Central memory CD8-positive, alpha-beta T cell (primary cell): Measurements from ENCODE around the gene LSP1.

Source experiments
- ATAC-seq: fragments of 150-1000 bp; cut with Tn5 transposase; replicated peaks from 2 replicates; pipeline ENCODE4 v1.10.0; 2022; ENCODE audit warnings: mild to moderate bottlenecking, moderate FRiP score, moderate number of reproducible peaks; ENCODE audit not compliant: poor library complexity, severe bottlenecking; ENCODE audit errors: extremely low read depth
- DNase-seq, 2 donors: peaks; one replicate each; pipeline ENCODE4 v3.0.0; 2021; ENCODE audit warnings: low spot score in 2 of 2
- H3K27ac Mint-ChIP-seq: one replicate; pipeline ENCODE4 v1.8.0; 2022; ENCODE audit warnings: low read depth, mild to moderate bottlenecking, moderate library complexity, mixed read lengths
- H3K27me3 Mint-ChIP-seq: one replicate; pipeline ENCODE4 v1.8.0; 2022; ENCODE audit warnings: mixed read lengths
- H3K36me3 Mint-ChIP-seq: one replicate; pipeline ENCODE4 v1.8.0; 2022; ENCODE audit warnings: mild to moderate bottlenecking, moderate library complexity, mixed read lengths; ENCODE audit not compliant: insufficient read depth
- H3K4me1 Mint-ChIP-seq: one replicate; pipeline ENCODE4 v1.8.0; 2022; ENCODE audit warnings: mixed read lengths
- H3K4me3 Mint-ChIP-seq: one replicate; pipeline ENCODE4 v1.8.0; 2022; ENCODE audit warnings: mild to moderate bottlenecking, moderate library complexity, mixed read lengths
- H3K9me3 Mint-ChIP-seq: one replicate; pipeline ENCODE4 v1.8.0; 2022; ENCODE audit warnings: mixed read lengths

The LSP1 gene

DNA sequence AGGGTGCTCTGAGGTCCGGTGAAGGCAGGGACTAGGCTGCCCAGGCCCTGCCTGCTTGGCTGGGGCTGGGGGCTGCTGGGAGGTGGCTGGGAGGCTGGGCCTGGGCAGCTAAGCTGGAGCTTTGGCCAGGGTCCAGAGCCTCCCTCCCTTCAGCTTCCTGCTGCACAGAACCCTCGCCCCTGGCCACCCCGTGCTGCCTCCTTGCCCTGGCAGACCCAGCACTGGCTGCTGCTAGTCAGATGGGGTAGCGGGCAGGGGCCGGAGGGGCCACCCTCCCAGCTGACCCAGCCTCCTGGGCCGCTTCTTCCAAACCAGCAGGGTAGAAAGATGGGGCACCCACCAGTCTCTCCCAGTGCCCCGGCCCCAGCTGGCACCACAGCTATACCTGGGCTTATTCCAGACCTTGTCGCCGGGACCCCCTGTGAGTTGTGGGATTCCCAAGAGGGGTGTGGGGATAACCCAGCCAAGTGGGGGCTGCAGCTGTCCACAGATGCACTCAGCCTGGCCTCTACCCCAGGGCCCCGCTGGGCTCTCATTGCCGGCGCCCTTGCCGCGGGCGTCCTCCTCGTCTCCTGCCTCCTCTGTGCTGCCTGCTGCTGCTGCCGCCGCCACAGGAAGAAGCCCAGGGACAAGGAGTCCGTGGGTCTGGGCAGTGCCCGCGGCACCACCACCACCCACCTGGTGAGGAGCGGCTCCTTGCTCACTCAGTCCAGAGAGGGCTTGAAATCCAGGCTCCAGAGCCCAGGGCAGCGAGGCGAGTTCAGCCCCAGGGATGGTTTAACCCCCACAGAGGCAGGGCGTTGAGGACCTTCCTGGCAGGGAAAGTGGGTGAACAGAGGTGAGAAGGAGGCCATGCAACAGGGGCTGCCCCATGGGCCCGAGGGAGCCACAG, 17.9 kb upstream of the LSP1 start, which contains the start of gene SYT8:
SYT8 (plus strand) TSS at position 212 of the 892 bp plus-strand sequence; CDS start at position 328, 116 bp downstream.
- Mint-ChIP-seq H3K27ac (no peak within 1 kb of the TSS), H3K27me3 (peaks cover 18% of the 10 kb centered on the region), H3K36me3 (peaks cover 2% of the 10 kb centered on the region), H3K9me3 (no peaks in the 10 kb centered on the region), H3K4me1 (peaks cover 12% of the 10 kb centered on the region), H3K4me3 (no peak within 1 kb of the TSS)
- ATAC-seq (no peak), DNase-seq (no peak)

GRCh38 chr11:1835671-1836010, 17.2 kb upstream of the LSP1 start:
- Mint-ChIP-seq H3K4me3 (no peak overlapping the region), H3K9me3 (no peaks in the 10 kb centered on the region), H3K4me1 (peaks cover 14% of the 10 kb centered on the region), H3K27me3 (peaks cover 18% of the 10 kb centered on the region), H3K27ac (no peak overlapping the region), H3K36me3 (peaks cover 2% of the 10 kb centered on the region)
- ATAC-seq (no peak), DNase-seq (no peak)

- Mint-ChIP-seq H3K36me3 (peaks cover 2% of the 10 kb centered on the region), H3K4me3 (no peak overlapping the region), H3K4me1 (peaks cover 14% of the 10 kb centered on the region), H3K27me3 (peaks cover 18% of the 10 kb centered on the region), H3K27ac (no peak overlapping the region), H3K9me3 (no peaks in the 10 kb centered on the region)
- no peak for ATAC-seq
- no peak for DNase-seq
Measured at GRCh38 chr11:1836011-1836945, 16.6 kb upstream of the LSP1 start.

GRCh38 chr11:1837171-1838076, 15.5 kb upstream of the LSP1 start:
- peaks cover 2% of the 10 kb centered on the region for H3K36me3 Mint-ChIP-seq
- DNase-seq: peak; percentile 78 to 79
- no peak overlapping the region for H3K4me3 Mint-ChIP-seq
- H3K9me3 Mint-ChIP-seq: no peaks in the 10 kb centered on the region
- no peak overlapping the region for H3K27ac Mint-ChIP-seq
- H3K27me3 Mint-ChIP-seq: peaks cover 9% of the 10 kb centered on the region
- H3K4me1 Mint-ChIP-seq: peaks cover 9% of the 10 kb centered on the region
- ATAC-seq: peak; percentile 87

DNA sequence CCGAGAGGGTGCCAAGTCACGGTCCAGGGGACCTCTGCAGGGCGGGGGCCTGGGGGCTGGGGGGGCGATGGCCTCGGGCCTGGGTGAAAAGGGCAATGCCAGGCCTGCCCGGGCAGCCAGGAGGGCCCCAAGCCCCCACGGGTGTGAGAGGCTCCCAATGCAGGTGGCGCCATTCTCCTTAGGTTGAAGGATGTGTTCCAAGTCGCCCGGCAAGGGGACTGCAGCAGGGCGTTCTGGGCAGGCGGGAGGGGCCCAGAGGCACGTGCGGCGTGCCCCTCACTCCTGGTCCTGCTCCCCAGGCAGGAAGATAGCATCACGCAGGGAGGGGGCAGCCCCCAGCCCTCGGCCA, 14.8 kb upstream of the LSP1 start:
- ATAC-seq (peak; percentile 9), DNase-seq (no peak)
- peaks cover 8% of the 10 kb centered on the region for H3K27me3 Mint-ChIP-seq
- H3K27ac Mint-ChIP-seq: no peak overlapping the region
- no peaks in the 10 kb centered on the region for H3K9me3 Mint-ChIP-seq
- H3K4me1 Mint-ChIP-seq: peaks cover 12% of the 10 kb centered on the region
- H3K36me3 Mint-ChIP-seq: peaks cover 2% of the 10 kb centered on the region
- no peak overlapping the region for H3K4me3 Mint-ChIP-seq

DNA sequence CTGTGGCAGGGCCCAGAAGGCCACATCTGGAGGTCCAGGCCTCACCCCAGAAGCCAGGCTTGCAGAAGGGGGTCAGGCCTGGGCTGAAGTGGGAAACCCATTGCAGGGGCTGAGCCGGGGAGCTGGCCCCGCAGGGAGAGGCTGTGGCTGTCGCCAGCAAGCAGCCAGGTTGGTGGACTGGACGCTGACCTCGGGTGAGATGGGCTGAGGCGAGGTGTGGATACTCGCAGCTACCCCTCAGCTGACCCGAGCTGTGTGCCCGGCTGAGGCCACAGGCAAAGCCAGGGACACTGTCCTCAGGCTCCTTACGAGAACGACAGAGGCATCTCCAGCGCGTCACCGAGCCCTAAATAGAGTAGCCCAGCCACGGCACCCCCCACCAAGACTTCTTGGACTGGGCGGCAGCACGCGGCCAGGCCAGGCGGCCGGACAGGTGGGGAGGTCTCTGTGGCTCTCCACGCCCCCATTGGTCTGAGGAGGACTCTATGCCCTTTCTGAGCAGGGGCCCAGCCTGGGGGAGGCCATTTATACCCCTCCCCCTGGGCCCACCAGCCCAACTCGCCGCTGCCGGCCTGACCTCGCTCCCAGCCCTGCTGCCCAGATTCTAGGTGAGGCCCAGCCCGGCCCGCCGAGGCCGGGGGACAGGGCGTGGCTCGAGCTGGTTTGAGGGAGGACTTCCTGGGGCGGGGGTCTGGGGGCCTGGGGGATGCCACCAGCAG, 14.3 kb upstream of the LSP1 start, which contains the start of gene TNNI2:
TNNI2 (plus strand) TSS at position 556 of the 719 bp plus-strand sequence. CDS start 716 bp downstream, outside the sequence.
- Mint-ChIP-seq H3K4me1 (peaks cover 17% of the 10 kb centered on the region), H3K27ac (peak within 1 kb of the TSS; percentile 44), H3K27me3 (peaks cover 3% of the 10 kb centered on the region), H3K36me3 (peaks cover 2% of the 10 kb centered on the region), H3K9me3 (no peaks in the 10 kb centered on the region), H3K4me3 (no peak within 1 kb of the TSS)
- DNase-seq (no peak), ATAC-seq (no peak)

DNA sequence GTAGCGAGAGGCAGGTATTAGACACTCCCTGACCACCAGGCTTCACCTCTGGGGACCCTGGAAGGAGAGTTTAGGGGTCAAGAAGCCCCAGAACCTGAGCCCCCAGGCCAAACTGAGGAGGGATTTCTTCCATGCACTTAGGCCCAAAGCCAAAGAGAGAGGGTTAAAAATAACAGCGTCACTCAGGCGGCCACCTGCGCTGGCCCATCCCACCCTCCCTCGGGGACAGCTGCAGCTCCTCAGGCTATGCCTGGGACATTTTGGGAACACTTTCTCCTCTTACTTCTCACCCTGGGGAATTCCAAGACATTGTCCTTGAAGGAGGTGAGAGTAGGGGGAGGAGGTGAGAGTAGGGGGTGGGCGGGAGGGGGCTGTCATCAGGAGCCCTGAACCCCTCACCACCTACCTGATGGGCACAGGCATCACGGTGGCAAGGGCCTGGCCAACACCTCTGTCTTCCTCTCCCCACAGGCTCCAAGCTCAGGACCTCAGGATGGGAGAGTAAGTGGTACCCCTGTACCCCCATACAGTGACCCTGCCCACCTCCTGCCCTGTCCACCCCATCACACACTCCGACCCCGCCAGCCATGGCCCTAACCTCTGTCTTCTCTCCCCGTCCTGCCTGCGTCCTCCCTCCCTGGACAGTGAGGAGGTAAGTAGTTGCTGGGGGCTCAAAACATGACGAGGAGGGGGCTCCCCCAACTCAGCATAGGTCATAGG, 13.5 kb upstream of the LSP1 start:
- no peak for DNase-seq
- Mint-ChIP-seq H3K4me3 (no peak overlapping the region), H3K36me3 (peaks cover 2% of the 10 kb centered on the region), H3K27me3 (no peaks in the 10 kb centered on the region), H3K27ac (peak overlapping the region; percentile 44), H3K9me3 (no peaks in the 10 kb centered on the region), H3K4me1 (peaks cover 25% of the 10 kb centered on the region)
- ATAC-seq: no peak

- Mint-ChIP-seq H3K27me3 (no peaks in the 10 kb centered on the region), H3K4me3 (no peak overlapping the region), H3K27ac (peak overlapping the region; percentile 44), H3K9me3 (no peaks in the 10 kb centered on the region), H3K4me1 (peaks cover 33% of the 10 kb centered on the region), H3K36me3 (peaks cover 2% of the 10 kb centered on the region)
- DNase-seq (no peak), ATAC-seq (no peak)
Measured at GRCh38 chr11:1839924-1840779, 12.7 kb upstream of the LSP1 start.

GRCh38 chr11:1840780-1841480, 12.0 kb upstream of the LSP1 start:
- no peak overlapping the region for H3K27ac Mint-ChIP-seq
- peaks cover 2% of the 10 kb centered on the region for H3K36me3 Mint-ChIP-seq

GRCh38 chr11:1841511-1842148, 11.3 kb upstream of the LSP1 start:
- no peaks in the 10 kb centered on the region for H3K27me3 Mint-ChIP-seq
- H3K4me3 Mint-ChIP-seq: no peak overlapping the region
- DNase-seq (no peak), ATAC-seq (no peak)
- H3K36me3 Mint-ChIP-seq: peaks cover 1% of the 10 kb centered on the region
- no peak overlapping the region for H3K27ac Mint-ChIP-seq
- H3K9me3 Mint-ChIP-seq: no peaks in the 10 kb centered on the region
- H3K4me1 Mint-ChIP-seq: peaks cover 45% of the 10 kb centered on the region

More at GRCh38 chr11:1840780-1841480, 12.0 kb upstream of the LSP1 start:
- no peaks in the 10 kb centered on the region for H3K27me3 Mint-ChIP-seq
- no peaks in the 10 kb centered on the region for H3K9me3 Mint-ChIP-seq
- peaks cover 40% of the 10 kb centered on the region for H3K4me1 Mint-ChIP-seq
- DNase-seq: no peak
- H3K4me3 Mint-ChIP-seq: no peak overlapping the region
- ATAC-seq: no peak
